K562 (cell line): ENCODE results near the gene SLC38A10. TPM values are rescaled to one million over a fixed set of nuclear protein-coding genes. Genes with fewer than 3 reads are reported as not detected.

Experiments
- AFF4 ChIP-seq: sonication (generic); formaldehyde crosslinking; IDR thresholded peaks from 2 replicates; pipeline ENCODE4 v1.8.0; 2023; ENCODE audit warnings: mild to moderate bottlenecking, missing genetic modification reagents
- CTCFL ChIP-seq: IDR thresholded peaks from 2 replicates; pipeline ENCODE4 v1.6.1; 2011; ENCODE audit warnings: borderline replicate concordance, low read depth, mild to moderate bottlenecking, moderate library complexity, low read length; ENCODE audit not compliant: insufficient read depth, poor library complexity, severe bottlenecking
- FOXJ2 ChIP-seq: fragments of 200-800 bp; sonication (Bioruptor generic); IDR thresholded peaks from 2 replicates; pipeline ENCODE4 v1.6.1; 2016; ENCODE audit warnings: missing genetic modification characterization, missing compliant biosample characterization
- HDGF ChIP-seq: fragments of 450-650 bp; IDR thresholded peaks from 2 replicates; pipeline ENCODE4 v1.6.1; 2016
- HES1 ChIP-seq: fragments of 450-650 bp; IDR thresholded peaks from 2 replicates; pipeline ENCODE4 v1.6.1; 2016; ENCODE audit warnings: low read depth, mild to moderate bottlenecking, moderate library complexity
- KLF10 ChIP-seq: fragments of 250-450 bp; sonication (Bioruptor Pico); IDR thresholded peaks from 2 replicates; pipeline ENCODE4 v1.6.1; 2021; ENCODE audit warnings: matching md5 sums
- MYC ChIP-seq, 2 experiments: fragments of 250-450 bp in 1 of 2; sonication (Bioruptor Pico) in 1 of 2; IDR thresholded peaks; 2 replicates each; pipeline versions ENCODE4 v1.5.1 to v1.6.1; 2012 to 2021; ENCODE audit warnings: low read depth in 2 of 2, borderline replicate concordance in 1 of 2, improper control_type of control experiment in 1 of 2, low read length in 1 of 2, mild to moderate bottlenecking in 1 of 2, moderate library complexity in 1 of 2
- NFE2L1 ChIP-seq: fragments of 450-650 bp; IDR thresholded peaks from 2 replicates; pipeline ENCODE4 v1.6.1; 2016; ENCODE audit warnings: missing genetic modification characterization, low read depth, mild to moderate bottlenecking, missing compliant biosample characterization, moderate library complexity, borderline replicate concordance
- POU5F1 ChIP-seq: fragments of 150-350 bp; IDR thresholded peaks from 2 replicates; pipeline ENCODE4 v1.6.1; 2014; ENCODE audit warnings: borderline replicate concordance, low read length, low read depth, mild to moderate bottlenecking; ENCODE audit not compliant: partially characterized antibody
- PTTG1 ChIP-seq: fragments of 450-650 bp; IDR thresholded peaks from 2 replicates; pipeline ENCODE4 v1.6.1; 2016; ENCODE audit warnings: low read depth, mild to moderate bottlenecking, missing genetic modification characterization, missing compliant biosample characterization
- SRSF7 ChIP-seq: fragments of 200-400 bp; formaldehyde crosslinking; optimal IDR thresholded peaks from 2 replicates; pipeline ENCODE3; 2017; ENCODE audit warnings: mild to moderate bottlenecking, low read depth, low read length
- USF2 ChIP-seq: sonication (generic); formaldehyde crosslinking; IDR thresholded peaks from 2 replicates; pipeline ENCODE4 v1.5.0; 2020; ENCODE audit warnings: missing genetic modification reagents
- XRCC3 ChIP-seq: fragments of 450-650 bp; IDR thresholded peaks from 2 replicates; pipeline ENCODE4 v1.6.1; 2017; ENCODE audit warnings: mild to moderate bottlenecking, moderate library complexity
- ZNF197 ChIP-seq: fragments of 200-800 bp; sonication (Bioruptor generic); IDR thresholded peaks from 2 replicates; pipeline ENCODE4 v1.6.1; 2016; ENCODE audit warnings: low read depth, missing genetic modification characterization, missing compliant biosample characterization
- ZNF253 ChIP-seq: fragments of 250-450 bp; sonication (Bioruptor Pico); conservative IDR thresholded peaks from 2 replicates; pipeline ENCODE4 v1.6.1; 2021; ENCODE audit warnings: mild to moderate bottlenecking
- ZNF511 ChIP-seq: sonication (generic); formaldehyde crosslinking; IDR thresholded peaks from 2 replicates; pipeline ENCODE4 v1.8.0; 2022; ENCODE audit warnings: mild to moderate bottlenecking, missing genetic modification reagents
- ZNF589 ChIP-seq: fragments of 200-800 bp; sonication (Bioruptor generic); IDR thresholded peaks from 2 replicates; pipeline ENCODE4 v1.6.1; 2016; ENCODE audit warnings: low read depth, missing genetic modification characterization, missing compliant biosample characterization
- ZNF644 ChIP-seq: fragments of 200-800 bp; sonication (Bioruptor generic); IDR thresholded peaks from 2 replicates; pipeline ENCODE4 v1.6.1; 2016; ENCODE audit warnings: low read depth, missing genetic modification characterization, missing compliant biosample characterization
- polyA plus RNA-seq, 8 experiments: library from polyadenylated mRNA; depleted of rRNA in 4 of 8; stranded (reverse) in 5 of 8; unstranded in 3 of 8; fragments of >200 nt; fragmentation: Nextera tagmentation in 2 of 8; fragmentation: Illumina TruSeq in 1 of 8; extraction: Ambion mirVana in 2 of 8; extraction: Trizol in 1 of 8; gene quantifications; 2 replicates each; pipeline versions ENCODE4 v1.2.1 to v1.2.3, GENCODE V29; 2011 to 2014; ENCODE audit warnings: inconsistent platforms in 1 of 8, missing spikeins in 1 of 8
- total RNA-seq, 7 experiments: library from RNA; depleted of rRNA in 6 of 7; stranded (reverse); fragments of >200 nt in 6 of 7; fragmentation: Illumina TruSeq in 2 of 7; extraction: Trizol in 2 of 7; gene quantifications; 2 replicates each; pipeline versions ENCODE4 v1.2.1 to v1.2.3, GENCODE V29; 2011 to 2021; ENCODE audit warnings: low replicate concordance in 1 of 7

Gene SLC38A10
- total and polyA plus RNA-seq, 9 of the 15 experiments (the other 6 are each of a cell fraction or from before 2014, with no cell fraction given): 0.45 to 54.2 (median 13.8) TPM

GRCh38 chr17:81309859-81310839, 15.0 kb upstream of the SLC38A10 start (continued):
- TF ChIP-seq CTCFL (no peak), XRCC3 (no peak), ZNF511 (CRISPR knock-in tag) (no peak), ZNF197 (no peak), FOXJ2 (tag) (no peak), USF2 (CRISPR knock-in tag) (peak; percentile 68), MYC (IDR thresholded peaks at IDR 0.05; ENCODE audit: low read depth, low read length) (no peak), MYC (CRISPR knock-in tag; IDR thresholded peaks at IDR 0.05; ENCODE audit: borderline replicate concordance, low read depth) (no peak), HDGF (no peak), HES1 (no peak), POU5F1 (no peak), ZNF253 (CRISPR knock-in tag) (no peak), PTTG1 (tag) (no peak), AFF4 (CRISPR knock-in tag) (no peak), ZNF589 (CRISPR knock-in tag) (no peak), ZNF644 (tag) (no peak), KLF10 (no peak), SRSF7 (no peak), NFE2L1 (no peak)
